ENCODE results near the gene CPTP.
"Not testable (repeated sequence)": the region's sequence is repeated elsewhere in the genome, so short reads cannot be mapped to it uniquely, and the experiment has no call there.

Gene CPTP

GRCh38 chr1:1352786-1353388 is 28.3 kb downstream of the CPTP start:
- no peak for DNase-seq

- DNase-seq: no peak
Measured at GRCh38 chr1:1353389-1354151, 29.0 kb downstream of the CPTP start.

GRCh38 chr1:1354271-1355247 is 30.0 kb downstream of the CPTP start:
- no peak for DNase-seq

GRCh38 chr1:1355416-1355815 is 30.8 kb downstream of the CPTP start:
- DNase-seq: no peak

GRCh38 chr1:1356166-1356795 is 31.7 kb downstream of the CPTP start:
- DNase-seq: no peak

- no peak for DNase-seq
Measured at GRCh38 chr1:1356796-1357401, 32.3 kb downstream of the CPTP start.

- peak in 1 of 5 donors; percentile 10 for DNase-seq
Measured at GRCh38 chr1:1357871-1358432, 33.4 kb downstream of the CPTP start.

- peak in 1 of 5 donors; percentile 11 for DNase-seq
Measured at GRCh38 chr1:1358433-1359271, 34.0 kb downstream of the CPTP start, which contains the start of gene MXRA8. Gene MXRA8, minus strand, starts transcription at chr1:1358555. Its CDS starts 51 bp downstream, at chr1:1358504.

GRCh38 chr1:1359308-1359663 is 34.7 kb downstream of the CPTP start:
- DNase-seq: peak in 1 of 5 donors; percentile 11

- DNase-seq: no peak
Measured at GRCh38 chr1:1359664-1360468, 35.3 kb downstream of the CPTP start.

GRCh38 chr1:1360506-1361169 is 36.0 kb downstream of the CPTP start:
- no peak for DNase-seq

- DNase-seq: no peak
Measured at GRCh38 chr1:1361233-1361981, 36.8 kb downstream of the CPTP start.

GRCh38 chr1:1361982-1362423 is 37.4 kb downstream of the CPTP start:
- no peak for DNase-seq

GRCh38 chr1:1364266-1364665 is 39.7 kb downstream of the CPTP start:
- no peak for DNase-seq

GRCh38 chr1:1365875-1366698 is 41.5 kb downstream of the CPTP start:
- no peak for DNase-seq

GRCh38 chr1:1366699-1367066 is 42.1 kb downstream of the CPTP start:
- no peak for DNase-seq

GRCh38 chr1:1367315-1367714 is 42.7 kb downstream of the CPTP start:
- DNase-seq: no peak

GRCh38 chr1:1370094-1370493 is 45.5 kb downstream of the CPTP start:
- DNase-seq: not testable (repeated sequence)
